Esophagus squamous epithelium (tissue), 5 donors: ENCODE measurements around the gene FLNB. TPM values are rescaled to one million over a fixed set of nuclear protein-coding genes. Genes with fewer than 3 reads are reported as not detected.
"Not testable (repeated sequence)": the region's sequence is repeated elsewhere in the genome, so short reads cannot be mapped to it uniquely, and the experiment has no call there.

Experiments
- DNase-seq: peaks from one replicate; lab custom pipeline; 2025; lab: John Stamatoyannopoulos, UW
- H3K27ac ChIP-seq, 4 donors: fragments of 200-600 bp; sonication (generic); one replicate each; pipeline ENCODE4 v1.5.1; 2016 to 2019; ENCODE audit warnings: mild to moderate bottlenecking in 1 of 4
- H3K27me3 ChIP-seq, 4 donors: fragments of 200-600 bp; sonication (generic); 1 replicate in 3 of 4; 2 replicates in 1 of 4; pipeline versions ENCODE4 v1.5.1 to v1.6.0; 2017 to 2021; ENCODE audit warnings: antibody characterized with exemption in 1 of 4
- H3K36me3 ChIP-seq, 3 donors: fragments of 200-600 bp; sonication (generic); one replicate each; pipeline ENCODE4 v1.5.1; 2016 to 2019
- H3K4me1 ChIP-seq, 3 donors: fragments of 200-600 bp; sonication (generic); one replicate each; pipeline ENCODE4 v1.5.1; 2017 to 2019
- H3K4me3 ChIP-seq, 4 donors: fragments of 200-600 bp; sonication (generic); 1 replicate in 3 of 4; 2 replicates in 1 of 4; pipeline ENCODE4 v1.5.1; 2016 to 2019; ENCODE audit warnings: mild to moderate bottlenecking in 2 of 4, moderate library complexity in 1 of 4
- H3K9me3 ChIP-seq, 3 donors: fragments of 200-600 bp; sonication (generic); one replicate each; pipeline ENCODE4 v1.5.1; 2016 to 2019
- CTCF ChIP-seq, 6 experiments: fragments of 450-650 bp in 4 of 6; fragments of 200-600 bp in 2 of 6; sonication (generic) in 2 of 6; IDR thresholded peaks; one replicate each; pipeline ENCODE4 v1.5.1; 2016 to 2019; ENCODE audit warnings: antibody characterized with exemption in 6 of 6, mild to moderate bottlenecking in 4 of 6, moderate library complexity in 4 of 6
- POLR2A ChIP-seq, 4 donors: fragments of 450-650 bp; IDR thresholded peaks; one replicate each; pipeline ENCODE4 v1.6.1; 2017; ENCODE audit warnings: antibody characterized with exemption in 4 of 4, mild to moderate bottlenecking in 4 of 4, moderate library complexity in 3 of 4
- WGBS, 2 donors: methylation state at CpG; one replicate each; pipeline ENCODE4 v1.1.5; 2018; 5-methylcytosine and 5-hydroxymethylcytosine counted together
- intact Hi-C: fragments of 100-400 bp; cut with DNase I; formaldehyde crosslinking; loops from one replicate; pipeline ENCODE4 v1.15.0; 2022
- total RNA-seq, 4 donors: library from RNA; depleted of rRNA; stranded (reverse); fragments of >200 nt; gene quantifications; one replicate each; pipeline ENCODE4 v1.1.0, GENCODE V29; 2016
- donor health status: DM: yes; HTN: yes; CAD: no.

The FLNB gene
- total RNA-seq, 4 donors from 2014 or later = 65.4 to 77.0 (median 71.5) TPM

GRCh38 chr3:58052373-58053273 is 44.4 kb downstream of the FLNB start:
- no peaks in the 10 kb centered on the region for H3K9me3 ChIP-seq
- H3K4me3 ChIP-seq = peak overlapping the region in 1 of 4 donors; percentile 0
- intact Hi-C loops = no loop called here
- H3K4me1 ChIP-seq = peaks cover 32 to 88% (median 52%) of the 10 kb centered on the region in 3 donors
- 14 to 19% methylated on average over 8 of the region's 8 CpGs for WGBS, 2 donors
- DNase-seq = peak; percentile 4
- no peaks in the 10 kb centered on the region for H3K27me3 ChIP-seq
- TF ChIP-seq POLR2A (IDR thresholded peaks at IDR 0.05) = no peak
- TF ChIP-seq CTCF (IDR thresholded peaks at IDR 0.05) = no peak
- no peaks in the 10 kb centered on the region for H3K36me3 ChIP-seq
- H3K27ac ChIP-seq = peak overlapping the region; percentile 81 to 90 (median 88)

GRCh38 chr3:58054652-58055051 is 46.4 kb downstream of the FLNB start:
- DNase-seq = no peak
- H3K4me1 ChIP-seq = peaks cover 31 to 87% (median 36%) of the 10 kb centered on the region in 3 donors
- no peaks in the 10 kb centered on the region for H3K36me3 ChIP-seq
- H3K9me3 ChIP-seq = no peaks in the 10 kb centered on the region
- no peaks in the 10 kb centered on the region for H3K27me3 ChIP-seq
- TF ChIP-seq CTCF (IDR thresholded peaks at IDR 0.05) (no peak), POLR2A (IDR thresholded peaks at IDR 0.05) (no peak)
- peak overlapping the region in 3 of 4 donors; percentile 10 to 90 (median 60) for H3K27ac ChIP-seq
- no peak overlapping the region for H3K4me3 ChIP-seq
- intact Hi-C loops = no loop called here

- no peaks in the 10 kb centered on the region for H3K36me3 ChIP-seq
- 55 to 72% methylated on average over 3 to 4 of the region's 4 CpGs for WGBS, 2 donors
- TF ChIP-seq POLR2A (IDR thresholded peaks at IDR 0.05) = no peak
- no peak for TF ChIP-seq CTCF (IDR thresholded peaks at IDR 0.05)
- H3K4me1 ChIP-seq = peaks cover 28 to 87% (median 36%) of the 10 kb centered on the region in 3 donors
- no peak for DNase-seq
- H3K4me3 ChIP-seq = no peak overlapping the region
- no peaks in the 10 kb centered on the region for H3K27me3 ChIP-seq
- intact Hi-C loops = no loop called here
- peak overlapping the region in 3 of 4 donors; percentile 10 to 90 (median 60) for H3K27ac ChIP-seq
- no peaks in the 10 kb centered on the region for H3K9me3 ChIP-seq
These were observed 47.1 kb downstream of the FLNB start for GRCh38 chr3:58055314-58055713.

GRCh38 chr3:58055891-58056290 is 47.7 kb downstream of the FLNB start:
- H3K27me3 ChIP-seq, H3K4me3 ChIP-seq, DNase-seq, H3K36me3 ChIP-seq, intact Hi-C loops, H3K9me3 ChIP-seq: not testable (repeated sequence)
- H3K4me1 ChIP-seq = peaks cover 23 to 87% (median 36%) of the 10 kb centered on the region in 3 donors
- H3K27ac ChIP-seq = peak overlapping the region in 2 of 4 donors; percentile 81 to 83
- 77 to 93% methylated on average over 5 of the region's 5 CpGs for WGBS, 2 donors

GRCh38 chr3:58058361-58059263 is 50.4 kb downstream of the FLNB start:
- no peak for DNase-seq
- TF ChIP-seq CTCF (IDR thresholded peaks at IDR 0.05) (no peak), POLR2A (IDR thresholded peaks at IDR 0.05) (no peak)
- Histone ChIP-seq H3K9me3 (no peaks in the 10 kb centered on the region), H3K4me1 (peaks cover 7 to 83% (median 27%) of the 10 kb centered on the region in 3 donors), H3K4me3 (no peak overlapping the region), H3K27ac (peak overlapping the region; percentile 13 to 83 (median 80)), H3K27me3 (no peaks in the 10 kb centered on the region), H3K36me3 (no peaks in the 10 kb centered on the region)
- 67 to 69% methylated on average over 8 of the region's 8 CpGs for WGBS, 2 donors
- intact Hi-C loops = no loop called here
